ENCODE results near the gene CDON. TPM values are rescaled to one million over a fixed set of nuclear protein-coding genes. Genes with fewer than 3 reads are reported as not detected.

CDON gene
- total RNA-seq, 4 donors from 2014 or later, result 14.2 to 40.9 (median 29.1) TPM

DNA sequence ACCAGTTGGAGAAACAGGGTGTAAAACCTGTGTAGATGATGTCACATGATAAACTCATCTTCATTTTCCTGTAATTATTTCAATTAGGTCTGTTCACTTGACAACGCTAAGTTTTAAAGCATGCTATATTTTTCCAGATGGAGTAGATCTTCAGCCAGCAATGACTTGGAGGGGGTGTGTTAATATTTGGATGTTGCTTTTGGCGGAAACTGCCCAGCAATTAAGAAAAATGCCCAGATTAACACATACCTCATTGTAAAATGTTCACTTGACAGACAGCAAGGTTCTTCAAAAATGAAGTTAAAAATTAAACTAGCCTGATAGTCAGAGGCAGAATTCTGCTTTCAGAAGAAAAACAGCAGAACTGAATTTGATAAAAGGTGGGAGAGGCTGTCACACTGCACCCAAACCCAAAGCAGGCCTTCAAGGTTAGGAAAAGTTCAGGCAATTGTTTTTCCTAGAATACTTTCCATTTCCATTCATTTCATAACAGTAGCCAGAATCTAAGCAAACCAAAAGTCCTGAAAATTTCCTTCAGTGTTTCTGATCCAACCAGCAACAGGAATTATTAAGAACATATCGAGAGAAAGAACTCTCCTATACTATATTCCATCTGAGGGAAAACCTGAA lies 83.8 kb downstream of the CDON start:
- H3K27ac ChIP-seq, result peak overlapping the region in 1 of 4 donors; percentile 15

GRCh38 chr11:125978181-125978716 lies 84.4 kb downstream of the CDON start:
- Histone ChIP-seq H3K4me1 (peaks cover 0 to 11% (median 0%) of the 10 kb centered on the region in 3 donors), H3K4me3 (no peak overlapping the region), H3K36me3 (peaks cover 0 to 21% of the 10 kb centered on the region in 2 donors), H3K27me3 (no peaks in the 10 kb centered on the region), H3K9me3 (no peaks in the 10 kb centered on the region), H3K27ac (no peak overlapping the region)
- no peak for ATAC-seq
- TF ChIP-seq EP300 (IDR thresholded peaks at IDR 0.05), result no peak
- TF ChIP-seq, protein P1, sequence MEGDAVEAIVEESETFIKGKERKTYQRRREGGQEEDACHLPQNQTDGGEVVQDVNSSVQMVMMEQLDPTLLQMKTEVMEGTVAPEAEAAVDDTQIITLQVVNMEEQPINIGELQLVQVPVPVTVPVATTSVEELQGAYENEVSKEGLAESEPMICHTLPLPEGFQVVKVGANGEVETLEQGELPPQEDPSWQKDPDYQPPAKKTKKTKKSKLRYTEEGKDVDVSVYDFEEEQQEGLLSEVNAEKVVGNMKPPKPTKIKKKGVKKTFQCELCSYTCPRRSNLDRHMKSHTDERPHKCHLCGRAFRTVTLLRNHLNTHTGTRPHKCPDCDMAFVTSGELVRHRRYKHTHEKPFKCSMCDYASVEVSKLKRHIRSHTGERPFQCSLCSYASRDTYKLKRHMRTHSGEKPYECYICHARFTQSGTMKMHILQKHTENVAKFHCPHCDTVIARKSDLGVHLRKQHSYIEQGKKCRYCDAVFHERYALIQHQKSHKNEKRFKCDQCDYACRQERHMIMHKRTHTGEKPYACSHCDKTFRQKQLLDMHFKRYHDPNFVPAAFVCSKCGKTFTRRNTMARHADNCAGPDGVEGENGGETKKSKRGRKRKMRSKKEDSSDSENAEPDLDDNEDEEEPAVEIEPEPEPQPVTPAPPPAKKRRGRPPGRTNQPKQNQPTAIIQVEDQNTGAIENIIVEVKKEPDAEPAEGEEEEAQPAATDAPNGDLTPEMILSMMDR (IDR thresholded peaks at IDR 0.05), result no peak
- TF ChIP-seq POLR2AphosphoS5 (IDR thresholded peaks at IDR 0.05), result no peak
- no peak for TF ChIP-seq POLR2A (IDR thresholded peaks at IDR 0.05)
- WGBS, 2 donors (ENCODE audit: low coverage in 1 of 2), result 27 to 60% methylated on average over 6 of the region's 6 CpGs

More for the DNA sequence above, 83.8 kb downstream of the CDON start:
- TF ChIP-seq POLR2A (IDR thresholded peaks at IDR 0.05), result no peak
- TF ChIP-seq POLR2AphosphoS5 (IDR thresholded peaks at IDR 0.05), result no peak
- TF ChIP-seq, protein P1 (IDR thresholded peaks at IDR 0.05), result no peak
- TF ChIP-seq EP300 (IDR thresholded peaks at IDR 0.05), result no peak
- H3K27me3 ChIP-seq, result no peaks in the 10 kb centered on the region
- no peaks in the 10 kb centered on the region for H3K9me3 ChIP-seq
- H3K36me3 ChIP-seq, result peaks cover 0 to 27% of the 10 kb centered on the region in 2 donors
- H3K4me1 ChIP-seq, result peaks cover 0 to 11% (median 0%) of the 10 kb centered on the region in 3 donors
- ATAC-seq, result no peak
- H3K4me3 ChIP-seq, result no peak overlapping the region
- WGBS, 2 donors (ENCODE audit: low coverage in 1 of 2), result 54% methylated on average over 3 of the region's 3 CpGs

- TF ChIP-seq, protein P1 (IDR thresholded peaks at IDR 0.05), result no peak
- TF ChIP-seq EP300 (IDR thresholded peaks at IDR 0.05) (no peak), POLR2AphosphoS5 (IDR thresholded peaks at IDR 0.05) (no peak), POLR2A (IDR thresholded peaks at IDR 0.05) (no peak)
- WGBS, 2 donors (ENCODE audit: low coverage in 1 of 2), result 81 to 84% methylated on average over 3 of the region's 3 CpGs
- H3K36me3 ChIP-seq, result peaks cover 0 to 13% of the 10 kb centered on the region in 2 donors
- H3K27ac ChIP-seq, result no peak overlapping the region
- no peak overlapping the region for H3K4me3 ChIP-seq
- no peak for ATAC-seq
- no peaks in the 10 kb centered on the region for H3K27me3 ChIP-seq
- peaks cover 0 to 11% (median 0%) of the 10 kb centered on the region in 3 donors for H3K4me1 ChIP-seq
- no peaks in the 10 kb centered on the region for H3K9me3 ChIP-seq
These were observed 85.3 kb downstream of the CDON start for GRCh38 chr11:125977333-125977732.

DNA sequence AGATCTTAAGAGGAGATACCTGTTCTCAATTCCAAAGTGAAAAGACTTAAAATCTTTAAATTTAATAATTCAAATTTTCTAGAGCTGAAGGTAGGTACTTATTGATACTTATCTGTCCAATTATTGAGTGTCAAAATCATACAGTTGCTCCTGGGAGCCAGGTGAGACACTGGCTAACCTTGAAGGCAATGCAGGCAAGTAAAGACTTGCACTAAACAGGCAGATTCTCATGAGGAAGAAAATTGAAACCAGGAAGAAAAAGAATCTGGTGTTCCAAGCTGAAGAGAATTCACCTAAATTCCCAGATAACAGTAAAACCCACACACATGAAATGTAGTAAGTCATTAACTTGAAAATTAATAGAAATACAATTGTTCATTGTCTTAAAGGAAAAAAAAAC lies 86.5 kb downstream of the CDON start:
- Histone ChIP-seq H3K4me3 (no peak overlapping the region), H3K9me3 (no peaks in the 10 kb centered on the region), H3K27me3 (no peaks in the 10 kb centered on the region), H3K27ac (no peak overlapping the region), H3K36me3 (peaks cover 0 to 9% of the 10 kb centered on the region in 2 donors), H3K4me1 (peaks cover 0 to 11% (median 0%) of the 10 kb centered on the region in 3 donors)
- ATAC-seq, result no peak
- TF ChIP-seq, protein P1 (IDR thresholded peaks at IDR 0.05), result no peak
- no peak for TF ChIP-seq POLR2A (IDR thresholded peaks at IDR 0.05)
- TF ChIP-seq POLR2AphosphoS5 (IDR thresholded peaks at IDR 0.05), result no peak
- no peak for TF ChIP-seq EP300 (IDR thresholded peaks at IDR 0.05)

- Histone ChIP-seq H3K36me3 (peaks cover 0 to 4% of the 10 kb centered on the region in 2 donors), H3K4me3 (no peak overlapping the region), H3K9me3 (no peaks in the 10 kb centered on the region), H3K27ac (no peak overlapping the region), H3K4me1 (peaks cover 0 to 11% (median 0%) of the 10 kb centered on the region in 3 donors), H3K27me3 (no peaks in the 10 kb centered on the region)
- WGBS, 2 donors (ENCODE audit: low coverage in 1 of 2), result 82 to 89% methylated on average over 6 of the region's 6 CpGs
- no peak for ATAC-seq
- TF ChIP-seq POLR2A (IDR thresholded peaks at IDR 0.05) (no peak), EP300 (IDR thresholded peaks at IDR 0.05) (no peak), POLR2AphosphoS5 (IDR thresholded peaks at IDR 0.05) (no peak)
- TF ChIP-seq, protein P1 (IDR thresholded peaks at IDR 0.05), result no peak
These were observed 87.0 kb downstream of the CDON start for GRCh38 chr11:125975634-125976033.
